OCI-LY3 (cell line): Measurements from ENCODE around the gene STPG3.

Experiments
- CTCF ChIP-seq: fragments of 200-600, 300-600 bp; sonication (generic); IDR thresholded peaks from 2 replicates; pipeline ENCODE4 v1.5.1; 2014; ENCODE audit warnings: antibody characterized with exemption, low read length, low read depth
- EZH2phosphoT487 ChIP-seq: fragments of 200-600 bp; shearing (Covaris generic); IDR thresholded peaks from 2 replicates; pipeline ENCODE4 v1.6.1; 2018; ENCODE audit warnings: antibody characterized with exemption, mixed run types, low read depth

GRCh38 chr9:137295238-137295811 lies 44.2 kb downstream of the STPG3 start:
- no peak for TF ChIP-seq CTCF
- TF ChIP-seq EZH2phosphoT487: no peak
